Epithelial cell of proximal tubule (primary cell): ENCODE results near the gene TEAD1. TPM values are rescaled to one million over a fixed set of nuclear protein-coding genes. Genes with fewer than 3 reads are reported as not detected.

Source experiments
- DNase-seq: peaks from one replicate; pipeline ENCODE4 v3.0.0-alpha.2; 2011; ENCODE audit warnings: low read depth
- H3K4me3 ChIP-seq: 2 replicates; pipeline ENCODE4 v1.5.1; 2011; ENCODE audit warnings: low read depth, mild to moderate bottlenecking, low read length
- CTCF ChIP-seq: conservative IDR thresholded peaks from 2 replicates; pipeline ENCODE4 v1.5.1; 2012; ENCODE audit warnings: low read depth, mild to moderate bottlenecking, low read length
- total RNA-seq: library from RNA; depleted of rRNA; stranded (reverse); fragments of >200 nt; gene quantifications from 2 replicates; pipeline ENCODE4 v1.2.3, GENCODE V29; 2015

TEAD1 gene
- total RNA-seq, 1 donor from 2014 or later: 61.9 TPM

GRCh38 chr11:12787847-12788246 is 113.6 kb downstream of the TEAD1 start:
- H3K4me3 ChIP-seq: no peak overlapping the region
- no peak for TF ChIP-seq CTCF
- DNase-seq: no peak

GRCh38 chr11:12789054-12789453 is 114.8 kb downstream of the TEAD1 start:
- TF ChIP-seq CTCF: no peak
- no peak overlapping the region for H3K4me3 ChIP-seq
- DNase-seq: no peak

GRCh38 chr11:12789596-12790215 is 115.5 kb downstream of the TEAD1 start:
- no peak for TF ChIP-seq CTCF
- DNase-seq: no peak
- no peak overlapping the region for H3K4me3 ChIP-seq

GRCh38 chr11:12790861-12791616 is 116.8 kb downstream of the TEAD1 start:
- no peak for DNase-seq
- no peak for TF ChIP-seq CTCF
- H3K4me3 ChIP-seq: no peak overlapping the region

- TF ChIP-seq CTCF: no peak
- no peak overlapping the region for H3K4me3 ChIP-seq
- no peak for DNase-seq
Measured at GRCh38 chr11:12792018-12792417, 117.8 kb downstream of the TEAD1 start.

- TF ChIP-seq CTCF: no peak
- DNase-seq: no peak
- H3K4me3 ChIP-seq: no peak overlapping the region
Measured at GRCh38 chr11:12792590-12792989, 118.4 kb downstream of the TEAD1 start.

GRCh38 chr11:12793065-12793464 is 118.8 kb downstream of the TEAD1 start:
- TF ChIP-seq CTCF: no peak
- no peak overlapping the region for H3K4me3 ChIP-seq
- no peak for DNase-seq
